Fibroblast of lung (primary cell): ENCODE results near the gene RSAD1. TPM values are rescaled to one million over a fixed set of nuclear protein-coding genes. Genes with fewer than 3 reads are reported as not detected.
"Not testable (repeated sequence)": the region's sequence is repeated elsewhere in the genome, so short reads cannot be mapped to it uniquely, and the experiment has no call there.

ENCODE experiments used
- DNase-seq, 2 donors: peaks; one replicate each; pipeline versions ENCODE4 v3.0.0 to v3.0.0-alpha.2; 2010; ENCODE audit warnings: low read depth in 2 of 2
- H2AFZ ChIP-seq: 2 replicates; pipeline ENCODE4 v1.5.1; 2012; ENCODE audit warnings: low read length, control low read depth, inconsistent platforms
- H3K27ac ChIP-seq: 2 replicates; pipeline ENCODE4 v1.5.1; 2011; ENCODE audit warnings: low read length, control low read depth; ENCODE audit not compliant: insufficient read depth
- H3K27me3 ChIP-seq: 2 replicates; pipeline ENCODE4 v1.5.1; 2011; ENCODE audit warnings: mild to moderate bottlenecking, low read length; ENCODE audit not compliant: control insufficient read depth, insufficient read depth
- H3K36me3 ChIP-seq: 2 replicates; pipeline ENCODE4 v1.5.1; 2011; ENCODE audit warnings: low read length; ENCODE audit not compliant: control insufficient read depth, insufficient read depth
- H3K4me1 ChIP-seq: 2 replicates; pipeline ENCODE4 v1.5.1; 2011; ENCODE audit warnings: low read length; ENCODE audit not compliant: control insufficient read depth, insufficient read depth; ENCODE audit errors: extremely low read depth
- H3K4me2 ChIP-seq: 2 replicates; pipeline ENCODE4 v1.5.1; 2011; ENCODE audit warnings: low read length, control low read depth; ENCODE audit not compliant: insufficient read depth; ENCODE audit errors: extremely low read depth
- H3K4me3 ChIP-seq, 4 experiments: fragments of 200-600 bp in 1 of 4; sonication (generic) in 1 of 4; replicated peaks in 1 of 4; 2 replicates each; pipeline ENCODE4 v1.5.1; 2011 to 2016; ENCODE audit warnings: low read length in 4 of 4, low read depth in 3 of 4, mild to moderate bottlenecking in 3 of 4, control low read depth in 2 of 4, inconsistent platforms in 1 of 4, mixed read lengths in 1 of 4; ENCODE audit not compliant: insufficient read depth in 1 of 4; ENCODE audit errors: control extremely low read depth in 1 of 4
- H3K79me2 ChIP-seq: 2 replicates; pipeline ENCODE4 v1.5.1; 2012; ENCODE audit warnings: mild to moderate bottlenecking, low read length, inconsistent platforms; ENCODE audit not compliant: control insufficient read depth, insufficient read depth
- H3K9ac ChIP-seq: 2 replicates; pipeline ENCODE4 v1.5.1; 2011; ENCODE audit warnings: mild to moderate bottlenecking, low read length, control low read depth; ENCODE audit not compliant: insufficient read depth
- H3K9me3 ChIP-seq: 2 replicates; pipeline ENCODE4 v1.5.1; 2012; ENCODE audit warnings: low read depth, low read length; ENCODE audit not compliant: control insufficient read depth, insufficient read depth
- H4K20me1 ChIP-seq: 2 replicates; pipeline ENCODE4 v1.5.1; 2011; ENCODE audit warnings: low read length; ENCODE audit not compliant: control insufficient read depth, insufficient read depth; ENCODE audit errors: extremely low read depth
- CTCF ChIP-seq, 2 donors: IDR thresholded peaks in 1 of 2; conservative IDR thresholded peaks in 1 of 2; 1 replicate in 1 of 2; 2 replicates in 1 of 2; pipeline ENCODE4 v1.5.1; 2011 to 2012; ENCODE audit warnings: low read length in 2 of 2, control low read depth in 1 of 2, inconsistent platforms in 1 of 2, low read depth in 1 of 2, mild to moderate bottlenecking in 1 of 2
- EZH2 ChIP-seq: IDR thresholded peaks from 2 replicates; pipeline ENCODE4 v1.5.1; 2012; ENCODE audit warnings: low read length, control low read depth, mild to moderate bottlenecking; ENCODE audit errors: missing control alignments
- polyA plus RNA-seq, 2 donors: library from polyadenylated mRNA; depleted of rRNA in 1 of 2; stranded (reverse) in 1 of 2; unstranded in 1 of 2; fragments of >200 nt; gene quantifications; 2 replicates each; pipeline ENCODE4 v1.2.1, GENCODE V29; 2011 to 2012; ENCODE audit warnings: missing spikeins in 1 of 2
- total RNA-seq: library from RNA; depleted of rRNA; stranded (reverse); fragments of >200 nt; gene quantifications from 2 replicates; pipeline ENCODE4 v1.2.1, GENCODE V29; 2014

Gene RSAD1
- total and polyA plus RNA-seq, 2 donors (not counting 1 experiment from before 2014, with no cell fraction given) = 12.5 to 28.4 TPM

GRCh38 chr17:50475362-50475761 lies 3.3 kb upstream of the RSAD1 start:
- H4K20me1 ChIP-seq = no peaks in the 10 kb centered on the region
- H3K4me1 ChIP-seq = peaks cover 7% of the 10 kb centered on the region
- peaks cover 6% of the 10 kb centered on the region for H3K79me2 ChIP-seq
- H3K27ac ChIP-seq = no peak overlapping the region
- no peak overlapping the region for H3K4me3 ChIP-seq
- H3K36me3 ChIP-seq = no peaks in the 10 kb centered on the region
- peaks cover 3% of the 10 kb centered on the region for H3K27me3 ChIP-seq
- H3K4me2 ChIP-seq = no peak overlapping the region
- H2AFZ ChIP-seq = no peak overlapping the region
- DNase-seq = no peak
- H3K9ac ChIP-seq = no peak overlapping the region
- no peaks in the 10 kb centered on the region for H3K9me3 ChIP-seq
- TF ChIP-seq CTCF (conservative IDR thresholded peaks at IDR 0.05 in 1 of 2, IDR thresholded peaks at IDR 0.05 in 1 of 2; ENCODE audit: low read depth in 1 of 2, low read length in 2 of 2) (no peak), EZH2 (no peak)

GRCh38 chr17:50475775-50476544 lies 2.7 kb upstream of the RSAD1 start:
- not testable (repeated sequence) for H4K20me1 ChIP-seq, H3K9me3 ChIP-seq, H3K4me1 ChIP-seq, H2AFZ ChIP-seq, DNase-seq, H3K4me2 ChIP-seq, H3K27me3 ChIP-seq, H3K9ac ChIP-seq, H3K36me3 ChIP-seq, H3K4me3 ChIP-seq, H3K79me2 ChIP-seq, H3K27ac ChIP-seq

- H3K4me2 ChIP-seq = no peak overlapping the region
- H3K36me3 ChIP-seq = no peaks in the 10 kb centered on the region
- H3K9me3 ChIP-seq = no peaks in the 10 kb centered on the region
- H2AFZ ChIP-seq = no peak overlapping the region
- peaks cover 6% of the 10 kb centered on the region for H3K79me2 ChIP-seq
- H3K9ac ChIP-seq = no peak overlapping the region
- TF ChIP-seq EZH2 (no peak), CTCF (conservative IDR thresholded peaks at IDR 0.05 in 1 of 2, IDR thresholded peaks at IDR 0.05 in 1 of 2; ENCODE audit: low read depth in 1 of 2, low read length in 2 of 2) (no peak)
- H3K4me3 ChIP-seq = no peak overlapping the region
- DNase-seq = no peak
- H4K20me1 ChIP-seq = no peaks in the 10 kb centered on the region
- H3K27me3 ChIP-seq = peaks cover 3% of the 10 kb centered on the region
- H3K4me1 ChIP-seq = peaks cover 7% of the 10 kb centered on the region
- H3K27ac ChIP-seq = no peak overlapping the region
Observed at GRCh38 chr17:50476545-50477315, 1.9 kb upstream of the RSAD1 start.
